HG02678 (cell line): ENCODE results near the gene CERS2.
"Not testable (repeated sequence)": the region's sequence is repeated elsewhere in the genome, so short reads cannot be mapped to it uniquely, and the experiment has no call there.

Experiments
- ATAC-seq: cut with Tn5 transposase; IDR thresholded peaks from one replicate; pipeline ENCODE4 v1.9.1; 2021; ENCODE audit warnings: mild to moderate bottlenecking, moderate library complexity; ENCODE audit not compliant: unreplicated experiment

Gene CERS2

DNA sequence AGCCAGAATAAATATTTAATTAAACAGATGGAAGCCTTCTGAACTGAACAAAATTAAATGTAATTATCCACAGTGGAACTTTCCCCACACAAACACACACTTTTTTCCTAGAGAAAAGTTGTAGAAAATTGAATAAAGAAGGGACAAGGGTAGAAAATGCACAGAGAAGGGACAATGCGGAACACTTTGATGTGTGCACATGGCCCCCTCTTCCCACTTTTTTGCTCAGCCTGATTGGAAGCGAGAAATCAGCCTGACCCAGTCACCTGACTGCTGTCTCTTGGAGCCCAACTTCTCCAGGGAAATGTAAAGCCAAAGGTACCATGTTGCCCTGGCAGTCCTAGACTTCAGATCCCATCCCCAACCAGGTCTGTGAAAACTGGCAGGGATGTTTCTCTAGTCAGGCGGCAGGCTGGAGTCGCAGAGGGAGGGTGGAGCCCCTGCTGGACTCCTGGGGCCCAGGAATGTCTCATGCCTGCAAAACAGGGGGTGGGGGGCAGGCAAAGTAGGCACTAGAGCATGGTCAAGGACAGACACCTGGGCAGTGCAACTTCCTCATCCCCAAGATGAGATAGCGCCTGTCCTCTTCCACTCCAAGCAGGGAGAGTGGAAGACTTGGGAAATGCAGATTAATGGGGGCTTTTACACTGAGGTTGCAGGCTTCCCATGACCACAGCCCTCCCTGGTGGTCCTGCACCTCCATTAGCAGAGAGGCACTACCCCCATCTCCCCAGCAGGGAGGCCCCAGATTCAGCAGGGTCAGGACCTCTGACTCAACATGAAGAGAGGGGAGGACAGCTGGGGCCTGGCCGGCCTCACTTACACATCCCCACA is 2.8 kb downstream of the CERS2 start:
- ATAC-seq: no peak

DNA sequence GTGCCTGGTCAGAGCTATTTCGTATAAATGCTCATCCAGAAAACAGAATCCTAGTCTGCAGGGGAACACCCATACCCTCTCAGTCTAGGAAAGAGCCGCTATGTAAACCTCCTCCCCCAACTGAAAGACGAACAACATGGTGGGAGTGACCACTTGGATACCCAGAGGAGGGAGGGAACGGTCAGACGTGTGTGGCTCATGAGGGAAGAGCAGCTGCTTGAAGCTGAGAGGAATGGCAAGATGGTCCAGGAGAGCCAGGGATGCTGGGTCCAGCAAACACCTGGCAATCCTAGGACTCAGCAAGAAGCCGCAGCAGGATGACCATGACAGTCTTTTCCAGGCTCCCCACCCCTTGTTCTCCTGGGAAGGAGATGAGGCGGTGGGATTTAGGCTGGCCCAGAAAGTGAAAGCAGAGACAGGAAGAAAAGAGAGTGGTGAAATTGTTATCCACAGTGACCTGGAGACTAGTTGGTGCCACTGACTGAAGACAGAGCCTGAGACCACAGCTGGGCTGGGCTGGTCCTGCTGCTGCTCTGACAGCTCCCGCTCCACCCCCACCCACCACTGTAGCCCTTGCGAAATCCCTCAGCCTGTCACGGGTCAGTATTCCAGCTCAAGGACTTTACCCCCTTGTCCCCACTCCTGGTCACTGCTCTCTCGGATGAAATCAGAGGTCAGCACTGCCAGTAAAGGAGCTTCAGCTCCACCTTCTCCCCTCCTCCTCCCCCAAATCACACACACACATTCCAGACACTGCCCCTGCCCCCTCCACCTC is 3.6 kb downstream of the CERS2 start:
- no peak for ATAC-seq

DNA sequence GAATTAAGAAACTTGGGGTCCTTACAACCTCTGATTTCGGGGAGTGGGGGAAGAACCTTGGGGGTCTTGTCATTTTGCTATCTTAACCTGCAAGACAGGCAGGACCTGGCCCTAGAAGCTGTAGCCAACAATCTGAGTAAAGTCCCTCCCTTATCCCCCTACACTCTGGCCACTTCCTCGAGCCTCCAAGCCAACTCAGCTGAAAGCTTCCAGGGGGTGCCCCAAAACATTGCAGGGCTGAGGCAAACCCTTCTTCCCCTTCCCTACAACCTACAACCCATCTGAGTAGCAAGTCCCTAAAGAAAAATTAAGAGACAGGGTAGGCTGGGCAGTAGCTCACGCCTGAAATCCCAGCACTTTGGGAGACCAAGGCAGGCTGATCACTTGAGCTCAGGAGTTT is 5.0 kb downstream of the CERS2 start:
- ATAC-seq: no peak

DNA sequence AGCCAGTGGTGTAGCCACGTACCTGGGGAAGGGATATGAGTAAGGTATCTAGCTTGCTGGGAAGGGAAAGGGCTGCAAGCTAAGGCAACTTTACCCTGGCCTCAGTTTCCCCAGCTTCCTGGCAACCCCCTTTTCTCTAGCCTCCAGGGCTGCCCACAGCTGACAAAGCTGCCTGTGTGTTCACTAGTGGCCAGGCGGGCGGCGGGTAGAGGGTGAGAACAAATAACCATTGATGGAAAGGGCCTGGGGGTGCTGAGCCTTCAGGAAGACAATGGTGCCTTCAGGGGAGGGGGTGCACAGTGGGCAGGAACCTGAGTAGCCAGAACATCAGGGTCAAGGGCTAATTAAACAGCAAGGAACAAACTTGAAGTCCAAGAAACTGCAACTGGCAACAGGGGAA is 6.1 kb downstream of the CERS2 start:
- no peak for ATAC-seq

DNA sequence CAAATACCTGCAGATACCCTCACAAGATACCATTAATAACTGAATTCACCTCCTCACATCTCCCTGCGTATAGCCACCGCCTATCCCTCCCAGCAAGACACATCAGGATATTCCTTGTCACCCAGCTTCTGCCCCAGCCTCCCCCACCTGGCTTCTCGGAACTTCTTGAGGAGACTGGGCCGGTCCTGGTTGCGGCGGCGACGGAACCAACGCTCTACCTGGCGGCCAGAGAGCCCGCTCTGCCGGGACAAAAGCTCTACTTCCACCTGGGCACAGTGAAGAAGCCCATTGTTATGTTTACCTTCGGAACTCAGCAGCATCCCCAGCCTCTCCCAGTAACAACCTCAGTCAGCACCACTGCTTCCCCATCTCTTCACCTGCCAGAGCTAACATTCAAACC is 6.7 kb downstream of the CERS2 start:
- no peak for ATAC-seq

DNA sequence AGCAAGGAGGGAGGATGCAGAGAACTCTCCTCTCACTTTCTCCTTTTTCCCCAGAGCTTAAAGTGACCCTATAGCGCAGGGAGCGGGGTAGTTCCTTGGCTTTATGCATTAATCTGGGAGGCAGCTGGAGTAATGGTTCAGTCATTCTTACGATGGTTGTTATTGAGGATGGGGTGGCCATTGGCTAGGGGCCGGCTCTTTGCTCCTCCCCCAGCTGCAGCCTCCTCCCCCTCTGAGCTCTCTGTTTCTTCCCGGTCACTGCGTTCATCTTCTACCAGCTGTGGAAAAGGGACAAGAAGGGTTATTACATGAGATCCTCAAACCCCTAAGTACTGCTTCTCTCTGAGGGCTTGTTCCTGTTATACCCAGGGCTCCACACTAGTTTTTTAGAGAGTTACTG is 8.6 kb downstream of the CERS2 start:
- ATAC-seq: no peak

DNA sequence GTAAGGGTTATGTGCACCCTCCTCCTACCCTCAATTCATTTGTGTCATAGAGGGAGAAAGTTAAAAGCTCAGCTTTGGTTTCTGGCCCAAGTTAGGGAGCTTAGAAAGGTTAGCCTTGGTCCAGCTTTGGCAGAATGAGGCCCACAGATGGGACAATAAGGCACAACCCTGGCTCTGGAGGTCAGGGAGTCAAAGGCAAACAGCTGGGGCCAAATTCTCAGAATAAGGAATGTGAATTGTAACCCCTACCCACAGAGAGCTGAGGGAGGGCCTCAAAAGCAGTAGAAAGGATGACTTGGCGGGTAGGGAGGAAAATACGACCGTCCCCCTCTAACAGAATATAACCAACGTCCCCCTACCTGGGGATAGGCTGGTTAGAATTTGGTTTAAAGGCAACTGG is 9.0 kb downstream of the CERS2 start:
- no peak for ATAC-seq

DNA sequence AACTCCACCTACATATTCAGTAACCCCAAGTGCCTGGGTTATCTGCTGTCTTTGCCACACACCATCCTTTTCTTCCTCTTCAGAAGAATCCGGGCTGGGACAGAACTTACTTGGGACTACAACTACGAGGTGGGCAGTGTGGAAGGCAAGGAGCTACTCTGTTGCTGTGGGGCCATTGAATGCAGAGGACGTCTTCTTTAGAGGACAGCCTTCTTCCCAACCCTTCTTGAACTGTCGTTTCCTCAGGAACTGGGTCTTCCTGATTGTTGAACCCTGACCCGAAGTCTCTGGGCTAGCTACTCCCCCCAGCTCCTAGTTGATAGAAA is 10.5 kb downstream of the CERS2 start:
- ATAC-seq: no peak

DNA sequence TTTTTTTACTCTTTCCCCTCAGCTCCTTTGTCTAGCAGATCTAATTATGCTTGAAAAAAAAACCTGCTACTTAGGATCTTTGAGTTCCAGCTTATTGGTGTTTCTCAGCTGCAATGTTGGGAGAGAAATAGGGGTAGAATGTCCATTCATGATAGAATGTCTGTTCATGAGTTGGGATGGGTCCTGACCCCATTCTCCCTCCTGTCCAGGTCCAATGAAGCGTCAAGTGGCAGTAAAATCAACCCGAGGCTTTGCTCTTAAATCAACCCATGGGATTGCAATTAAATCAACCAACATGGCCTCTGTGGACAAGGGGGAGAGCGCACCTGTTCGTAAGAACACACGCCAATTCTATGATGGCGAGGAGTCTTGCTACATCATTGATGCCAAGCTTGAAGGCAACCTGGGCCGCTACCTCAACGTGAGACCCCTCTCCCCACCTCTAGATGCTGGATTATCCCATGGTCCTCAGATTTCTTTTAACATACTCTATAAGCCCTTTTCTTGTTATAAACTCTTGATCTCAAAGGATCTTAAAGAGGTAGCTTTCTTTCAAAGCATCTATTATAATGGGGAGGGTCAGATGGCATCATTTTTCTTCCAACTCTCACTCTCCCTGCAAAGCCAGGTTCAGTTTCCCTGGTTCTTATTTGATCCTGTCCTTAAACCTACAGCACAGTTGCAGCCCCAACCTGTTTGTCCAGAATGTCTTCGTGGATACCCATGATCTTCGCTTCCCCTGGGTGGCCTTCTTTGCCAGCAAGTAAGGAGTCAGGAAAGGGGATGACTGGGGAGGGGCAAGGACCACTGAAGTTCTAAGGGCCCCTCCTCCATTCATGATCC is 11.1 kb downstream of the CERS2 start:
- no peak for ATAC-seq

DNA sequence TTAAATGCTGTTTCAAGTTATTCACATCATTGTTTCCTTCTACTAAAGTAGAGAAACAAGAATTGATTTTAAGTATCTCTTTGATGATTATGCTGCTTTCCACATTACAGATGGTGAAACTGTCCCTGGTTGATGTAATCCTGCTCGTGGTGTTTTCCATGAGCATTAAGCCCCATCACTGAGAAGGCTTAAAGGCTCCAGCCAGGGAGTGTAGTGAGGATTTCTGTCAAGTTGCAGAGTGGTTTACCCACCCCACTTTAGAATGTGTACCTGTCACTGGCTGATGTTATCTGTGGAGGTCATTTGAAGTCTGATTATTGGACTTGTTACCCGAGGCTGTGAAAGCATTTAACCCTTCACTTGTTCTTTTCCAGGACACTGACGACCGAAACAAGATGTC is 12.9 kb downstream of the CERS2 start:
- no peak for ATAC-seq

DNA sequence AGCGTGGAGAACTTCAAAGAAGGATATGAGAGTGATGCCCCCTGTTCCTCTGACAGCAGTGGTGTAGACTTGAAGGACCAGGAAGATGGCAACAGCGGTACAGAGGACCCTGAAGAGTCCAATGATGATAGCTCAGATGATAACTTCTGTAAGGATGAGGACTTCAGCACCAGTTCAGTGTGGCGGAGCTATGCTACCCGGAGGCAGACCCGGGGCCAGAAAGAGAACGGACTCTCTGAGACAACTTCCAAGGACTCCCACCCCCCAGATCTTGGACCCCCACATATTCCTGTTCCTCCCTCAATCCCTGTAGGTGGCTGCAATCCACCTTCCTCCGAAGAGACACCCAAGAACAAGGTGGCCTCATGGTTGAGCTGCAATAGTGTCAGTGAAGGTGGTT is 14.0 kb downstream of the CERS2 start:
- ATAC-seq: no peak

DNA sequence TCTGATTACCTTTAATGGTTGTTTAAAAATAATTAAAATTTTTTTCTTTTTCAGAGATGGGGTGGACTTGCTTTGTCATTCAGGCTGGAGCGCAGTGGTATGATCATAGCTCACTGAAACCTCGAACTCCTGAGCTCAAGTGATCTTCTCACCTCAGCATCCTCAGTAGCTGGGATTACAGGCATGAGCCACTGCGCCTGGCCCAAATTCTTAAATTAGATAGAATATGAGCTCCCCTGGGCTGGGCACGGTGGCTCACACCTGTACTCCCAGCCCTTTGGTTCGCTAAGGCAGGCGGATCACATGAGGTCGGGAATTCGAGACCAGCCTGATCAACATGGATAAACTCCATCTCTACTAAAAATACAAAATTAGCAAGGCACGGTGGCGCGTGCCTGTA is 17.0 kb downstream of the CERS2 start:
- no peak for ATAC-seq

DNA sequence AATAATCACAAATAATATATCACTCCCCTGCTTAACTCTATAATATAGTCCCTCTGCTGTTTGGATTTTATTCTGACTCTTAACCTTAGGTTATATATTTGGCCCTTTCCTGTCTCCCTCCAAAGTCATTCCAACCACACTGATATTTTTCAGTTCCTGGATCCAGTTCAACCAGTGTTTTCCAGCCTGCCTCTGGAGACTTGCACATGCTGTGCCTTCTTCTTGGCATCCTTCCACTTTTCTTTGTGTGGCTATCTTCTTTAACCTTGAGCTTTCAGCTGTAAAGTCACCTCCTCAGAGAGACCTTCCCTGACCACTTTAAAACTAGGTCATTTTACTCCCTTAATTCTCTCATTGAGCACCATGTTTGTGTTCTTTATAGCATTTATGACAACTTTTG is 19.4 kb downstream of the CERS2 start:
- no peak for ATAC-seq

DNA sequence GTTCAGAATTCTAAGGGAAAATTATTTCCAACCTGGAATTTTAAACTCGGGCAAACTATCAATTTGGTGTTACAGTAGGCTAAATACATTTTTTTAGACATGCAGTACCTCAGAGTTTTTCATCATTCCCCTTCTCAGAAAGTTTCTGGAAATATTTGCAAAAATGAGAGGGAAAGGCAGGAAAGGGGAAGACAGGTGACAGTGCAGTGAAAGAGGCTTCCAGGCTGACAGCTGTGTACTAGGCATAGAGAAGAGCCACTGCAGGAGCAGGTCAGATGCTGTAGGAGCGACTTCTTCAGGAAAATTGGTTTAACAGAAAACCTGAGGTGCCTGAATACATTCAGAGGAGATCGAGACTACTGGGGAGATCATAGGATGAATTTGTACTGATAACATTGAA is 19.9 kb downstream of the CERS2 start:
- no peak for ATAC-seq

DNA sequence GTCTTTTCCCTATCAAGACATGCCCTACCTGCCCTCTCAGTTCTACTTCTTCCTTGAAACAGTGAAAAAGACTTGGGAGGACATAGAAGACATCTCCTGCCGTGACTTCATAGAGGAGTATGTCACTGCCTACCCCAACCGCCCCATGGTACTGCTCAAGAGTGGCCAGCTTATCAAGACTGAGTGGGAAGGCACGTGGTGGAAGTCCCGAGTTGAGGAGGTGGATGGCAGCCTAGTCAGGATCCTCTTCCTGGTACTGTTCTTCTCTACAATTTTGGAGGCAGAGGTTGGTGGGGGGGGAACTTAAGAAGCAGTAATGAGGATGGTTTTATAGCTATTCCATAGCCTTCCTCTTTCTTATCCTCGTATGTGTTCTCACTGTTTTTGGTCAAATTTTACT is 29.8 kb downstream of the CERS2 start:
- no peak for ATAC-seq

DNA sequence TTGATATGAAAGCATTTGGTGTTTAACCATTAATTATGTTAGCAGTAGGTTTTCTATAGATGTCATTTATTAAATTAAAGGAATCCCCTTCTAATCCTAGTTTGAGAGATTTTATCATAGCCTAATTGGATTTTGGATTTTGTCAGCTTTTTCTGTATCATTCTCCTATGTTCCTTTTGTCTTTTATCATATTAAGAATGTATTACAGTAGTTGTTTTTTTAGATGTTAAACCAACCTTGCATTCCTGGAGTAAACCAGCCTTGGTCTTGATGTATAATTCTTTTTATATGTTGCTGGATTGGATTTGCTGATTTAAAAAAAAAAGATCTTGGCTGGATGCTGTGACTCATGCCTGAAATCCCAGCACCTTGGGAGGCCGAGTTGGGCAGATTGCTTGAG is 42.9 kb downstream of the CERS2 start:
- no peak for ATAC-seq

DNA sequence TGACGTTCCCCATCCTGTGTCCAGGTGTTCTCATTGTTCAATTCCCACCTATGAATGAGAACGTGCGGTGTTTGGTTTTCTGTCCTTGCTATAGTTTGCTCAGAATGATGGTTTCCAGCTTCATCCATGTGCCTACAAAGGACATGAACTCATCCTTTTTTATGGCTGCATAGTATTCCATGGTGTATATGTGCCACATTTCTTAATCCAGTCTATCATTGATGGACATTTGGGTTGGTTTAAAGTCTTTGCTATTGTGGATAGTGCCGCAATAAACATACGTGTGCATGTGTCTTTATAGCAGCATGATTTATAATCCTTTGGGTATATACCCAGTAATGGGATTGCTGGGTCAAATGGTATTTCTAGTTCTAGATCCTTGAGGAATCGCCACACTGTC is 45.9 kb downstream of the CERS2 start:
- ATAC-seq: not testable (repeated sequence)

DNA sequence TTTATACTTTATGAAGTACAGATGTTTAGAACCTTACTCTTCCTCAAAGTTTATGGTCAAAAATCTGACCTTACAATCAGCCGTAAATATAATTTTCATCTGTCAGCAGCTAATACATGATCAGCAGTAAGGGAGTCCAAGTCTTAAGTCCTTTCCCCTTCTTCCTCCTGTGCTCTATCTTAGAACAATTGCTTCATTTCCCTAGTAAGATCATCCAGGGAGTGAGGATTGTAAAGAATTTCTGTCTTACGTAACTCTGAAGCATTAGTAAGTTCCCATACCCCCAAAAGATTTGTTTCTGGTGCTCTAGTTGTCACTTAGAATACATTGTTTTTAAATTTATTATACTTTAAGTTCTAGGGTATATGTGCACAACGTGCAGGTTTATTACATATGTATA is 46.3 kb downstream of the CERS2 start:
- ATAC-seq: no peak

DNA sequence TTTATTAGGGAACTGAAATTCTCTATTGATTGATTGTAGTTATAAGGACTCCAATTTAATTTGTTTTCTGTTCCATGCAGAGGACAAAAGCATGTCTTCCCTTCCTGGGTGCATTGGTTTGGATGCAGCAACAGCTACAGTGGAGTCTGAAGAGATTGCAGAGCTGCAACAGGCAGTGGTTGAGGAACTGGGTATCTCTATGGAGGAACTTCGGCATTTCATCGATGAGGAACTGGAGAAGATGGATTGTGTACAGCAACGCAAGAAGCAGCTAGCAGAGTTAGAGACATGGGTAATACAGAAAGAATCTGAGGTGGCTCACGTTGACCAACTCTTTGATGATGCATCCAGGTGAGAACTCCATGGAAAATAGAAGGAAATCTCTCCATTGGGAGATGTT is 47.0 kb downstream of the CERS2 start:
- no peak for ATAC-seq

DNA sequence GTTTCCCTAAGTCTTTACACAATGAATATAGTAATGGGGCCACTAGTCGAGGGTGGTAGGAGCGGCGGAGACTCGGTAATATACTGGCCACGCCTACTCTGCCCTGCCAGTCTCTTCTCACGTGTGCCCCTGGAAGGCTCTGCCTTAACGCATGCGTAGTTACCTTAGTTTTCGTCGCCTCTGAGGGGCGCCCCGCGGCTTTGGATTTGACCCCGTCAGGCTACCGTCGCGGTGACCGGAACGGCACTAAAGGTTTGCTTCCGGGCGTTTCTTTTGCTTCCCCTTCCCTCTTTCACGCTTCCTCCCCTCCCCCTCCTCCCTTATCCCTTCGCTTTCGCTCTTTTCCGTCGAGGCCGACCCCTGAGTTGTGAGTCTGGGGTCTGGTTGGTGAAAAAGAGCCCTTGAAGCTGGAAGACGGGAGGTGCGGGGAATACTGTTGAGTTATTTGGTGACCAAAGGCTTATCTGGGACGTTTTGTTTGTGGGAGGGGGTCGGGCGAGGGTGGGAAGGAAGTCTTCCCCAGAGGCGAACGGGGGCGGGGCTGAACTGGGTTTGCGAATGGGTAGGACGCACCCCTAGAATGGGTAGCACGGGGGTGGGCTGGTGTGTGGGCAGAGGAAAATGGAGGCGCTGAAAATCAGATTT is 48.4 kb downstream of the CERS2 start, which contains the start of gene SETDB1:
Gene SETDB1 (plus strand): TSS at position 267 of the 645 bp plus-strand sequence. CDS start 1,352 bp downstream, outside the sequence.
- peak; percentile 84 for ATAC-seq

DNA sequence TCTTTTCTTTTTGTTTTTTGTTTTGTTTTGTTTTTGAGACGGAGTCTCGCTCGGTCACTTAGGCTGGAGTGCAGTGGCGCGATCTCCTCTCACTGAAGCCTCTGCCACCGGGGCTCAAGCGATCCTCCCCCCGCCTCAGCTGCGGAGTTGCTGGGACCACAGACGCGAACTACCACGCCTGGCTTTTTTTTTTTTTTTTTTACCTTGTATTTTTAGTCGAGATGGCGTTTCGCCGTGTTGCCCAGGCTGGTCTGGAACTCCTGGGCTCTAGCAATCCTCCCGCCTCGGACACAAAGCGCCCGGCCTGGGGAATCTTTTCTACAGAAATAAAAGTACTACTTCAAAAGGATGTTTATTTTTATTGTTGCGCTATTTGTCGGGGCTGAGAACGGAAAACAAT is 49.6 kb downstream of the CERS2 start:
- no peak for ATAC-seq
